Stimulated activated CD4-positive, alpha-beta T cell treated with anti-CD3 and anti-CD28 coated beads, Interleukin-1b, Interleukin-23, amount 100 ng/mL, for 24 hours (primary cell): ENCODE results near the gene FAM200A.
"Not testable (repeated sequence)": the region's sequence is repeated elsewhere in the genome, so short reads cannot be mapped to it uniquely, and the experiment has no call there.

Source experiments
- DNase-seq, 4 experiments: peaks; one replicate each; pipeline ENCODE4 v3.0.0-alpha.2; 2020; ENCODE audit warnings: low read depth in 4 of 4, low spot score in 1 of 4

Gene FAM200A

GRCh38 chr7:99551767-99552463 lies at the start of gene FAM200A:
Gene FAM200A (minus strand): TSS chr7:99552114. CDS start chr7:99548407, 3,707 bp downstream.
- peak; percentile 72 to 77 (median 74) for DNase-seq

GRCh38 chr7:99599836-99600235 lies 47.9 kb upstream of the FAM200A start:
- no peak for DNase-seq

DNA sequence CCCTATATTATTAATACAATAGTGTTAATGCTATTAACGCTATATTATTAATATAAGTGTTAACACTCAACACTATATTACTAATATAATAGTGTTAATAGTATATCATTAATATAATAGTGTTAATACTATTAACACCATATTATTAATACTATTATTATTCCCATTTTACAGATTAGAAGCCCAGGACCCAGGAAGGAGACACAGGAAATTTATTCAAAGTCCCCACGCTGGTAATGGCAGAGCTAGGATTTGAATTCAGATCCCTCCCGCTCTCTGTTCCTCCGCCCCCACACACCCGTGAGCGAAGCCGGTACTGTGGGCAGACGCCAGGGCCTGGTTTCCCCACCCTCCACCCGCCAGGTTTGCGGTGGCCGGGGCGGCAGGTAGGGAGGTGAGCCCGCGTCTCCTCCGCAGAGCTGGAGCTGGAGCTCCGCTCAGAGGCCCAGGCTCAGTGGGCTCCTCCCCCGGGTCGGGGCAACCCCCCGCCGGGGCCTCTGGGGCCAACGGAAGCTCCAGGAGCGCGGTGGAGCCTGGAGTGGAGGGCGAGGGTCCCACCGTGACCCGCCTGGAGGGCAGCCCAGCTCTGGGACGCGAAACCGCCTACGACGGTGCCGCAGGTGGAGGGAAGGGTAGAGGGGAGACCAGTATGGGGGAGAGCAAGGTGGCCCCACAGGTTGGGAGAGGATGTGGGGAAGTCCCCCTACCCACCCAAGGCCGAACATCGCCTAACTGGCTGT lies 46.0 kb upstream of the FAM200A start, which contains the start of gene TMEM225B:
TSS of gene TMEM225B (plus strand) at position 506 of the 740 bp plus-strand sequence. CDS start 6,122 bp downstream, outside the sequence.
- no peak for DNase-seq

DNA sequence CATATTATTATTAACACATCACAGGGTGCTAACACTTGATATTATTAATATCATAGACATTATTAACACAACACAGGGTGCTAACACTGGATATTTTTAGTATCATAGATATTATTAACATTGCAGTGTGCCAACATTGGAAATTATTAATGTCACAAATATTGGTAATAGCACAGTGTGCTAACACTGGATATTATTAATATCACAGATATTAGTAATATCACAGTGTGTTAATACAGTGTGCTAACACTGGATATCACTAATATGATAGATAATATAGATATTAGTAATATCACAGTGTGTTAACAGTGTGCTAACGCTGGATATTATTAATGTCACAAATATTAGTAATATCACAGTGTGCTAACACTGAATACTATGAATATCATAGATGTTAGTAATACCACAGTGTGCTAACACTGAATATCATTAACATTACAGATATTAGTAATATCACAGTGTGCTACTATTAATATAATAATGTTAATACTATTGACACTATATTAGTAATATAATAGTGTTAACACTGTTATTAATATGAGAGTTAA lies 44.6 kb upstream of the FAM200A start:
- no peak for DNase-seq

DNA sequence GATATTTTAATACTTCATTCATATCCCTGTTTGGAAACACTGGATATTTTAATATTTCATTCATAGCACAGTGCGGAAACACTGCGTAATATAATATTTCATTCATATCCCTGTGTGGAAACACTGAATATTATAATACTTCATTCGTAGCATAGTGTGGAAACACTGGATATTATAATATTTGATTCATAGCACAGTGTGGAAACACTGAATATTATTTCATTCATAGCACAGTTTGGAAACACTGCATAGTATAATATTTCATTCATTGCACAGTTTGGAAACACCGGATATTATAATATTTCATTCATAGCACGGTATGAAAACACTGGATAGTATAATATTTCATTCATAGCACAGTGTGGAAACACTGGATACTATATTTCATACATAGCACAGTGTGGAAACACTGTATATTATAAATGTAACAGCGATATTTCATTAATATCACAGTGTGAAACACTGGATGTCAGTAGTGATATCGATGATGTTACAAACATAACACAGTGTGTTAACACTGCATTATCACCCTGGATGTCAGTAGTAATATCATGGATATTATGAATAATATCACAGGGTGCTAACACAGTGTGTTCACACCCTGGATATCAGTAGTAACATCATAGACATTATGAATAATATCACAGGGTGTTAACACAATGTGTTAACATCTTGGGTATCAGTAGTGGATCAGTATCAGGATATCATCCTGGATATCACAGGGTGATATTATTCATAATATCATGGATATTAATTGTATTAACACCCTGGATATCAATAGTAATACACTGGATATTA lies 43.2 kb upstream of the FAM200A start:
- no peak for DNase-seq

DNA sequence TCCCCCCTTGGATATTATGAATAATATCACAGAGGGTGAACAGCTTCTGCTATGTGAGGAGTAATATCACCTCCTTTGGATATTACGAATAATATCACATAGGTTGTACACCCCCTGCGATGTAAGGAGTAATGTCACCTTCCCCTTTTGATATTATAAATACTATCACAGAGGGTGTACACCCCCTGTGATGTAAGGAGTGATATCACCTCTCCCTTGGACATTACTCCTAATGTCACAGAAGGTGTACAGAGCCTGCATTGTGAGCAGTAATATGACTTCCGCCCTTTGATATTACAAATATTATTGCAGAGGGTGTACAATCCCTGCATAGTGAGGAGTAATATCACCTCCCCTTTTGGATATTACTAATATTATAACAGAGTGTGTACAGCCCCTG lies 37.0 kb upstream of the FAM200A start:
- DNase-seq: no peak

GRCh38 chr7:99580778-99581332 lies 28.9 kb upstream of the FAM200A start:
- DNase-seq: not testable (repeated sequence)

DNA sequence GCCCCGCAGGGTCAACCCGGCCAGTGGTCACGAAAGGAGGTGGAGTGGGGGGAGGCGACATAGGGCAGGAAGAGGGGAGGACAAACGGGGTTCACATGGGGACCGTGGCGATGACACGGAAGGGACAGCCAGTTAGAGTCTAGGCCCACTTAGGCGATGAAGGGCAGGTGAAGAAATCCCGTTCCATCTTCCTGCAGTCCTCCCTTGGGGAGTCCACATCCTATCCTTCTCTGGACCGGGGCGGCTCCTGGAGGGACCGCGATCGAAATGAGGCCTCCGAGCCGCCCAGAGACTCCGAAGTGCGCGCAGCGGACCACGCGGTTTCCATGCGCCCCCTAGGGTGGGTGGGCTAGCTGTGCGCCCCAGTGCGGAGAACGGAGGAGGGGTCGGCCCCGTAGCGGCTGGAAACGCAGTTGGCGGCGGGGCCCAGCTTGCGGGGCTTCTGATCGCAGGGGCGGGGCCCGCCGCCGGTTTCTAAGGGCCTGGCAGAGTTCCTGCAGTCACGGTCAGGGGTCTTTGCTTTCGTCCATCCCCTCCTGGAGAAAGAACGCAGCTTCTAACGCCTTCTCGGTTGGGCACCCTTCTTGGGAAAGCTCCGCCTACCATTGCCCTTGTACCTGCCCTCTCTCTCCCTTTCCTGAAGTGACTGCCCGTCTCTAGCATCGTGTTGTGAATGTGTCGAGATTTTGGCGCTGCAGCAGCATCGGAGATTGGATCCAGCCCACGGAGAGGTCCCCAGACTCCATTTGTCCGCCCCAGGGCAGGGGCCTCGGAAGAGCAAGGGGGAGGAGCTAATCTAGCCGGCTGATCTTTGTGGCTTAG lies 28.3 kb upstream of the FAM200A start:
- DNase-seq: peak in 3 of 4 experiments; percentile 17 to 38 (median 30)

DNA sequence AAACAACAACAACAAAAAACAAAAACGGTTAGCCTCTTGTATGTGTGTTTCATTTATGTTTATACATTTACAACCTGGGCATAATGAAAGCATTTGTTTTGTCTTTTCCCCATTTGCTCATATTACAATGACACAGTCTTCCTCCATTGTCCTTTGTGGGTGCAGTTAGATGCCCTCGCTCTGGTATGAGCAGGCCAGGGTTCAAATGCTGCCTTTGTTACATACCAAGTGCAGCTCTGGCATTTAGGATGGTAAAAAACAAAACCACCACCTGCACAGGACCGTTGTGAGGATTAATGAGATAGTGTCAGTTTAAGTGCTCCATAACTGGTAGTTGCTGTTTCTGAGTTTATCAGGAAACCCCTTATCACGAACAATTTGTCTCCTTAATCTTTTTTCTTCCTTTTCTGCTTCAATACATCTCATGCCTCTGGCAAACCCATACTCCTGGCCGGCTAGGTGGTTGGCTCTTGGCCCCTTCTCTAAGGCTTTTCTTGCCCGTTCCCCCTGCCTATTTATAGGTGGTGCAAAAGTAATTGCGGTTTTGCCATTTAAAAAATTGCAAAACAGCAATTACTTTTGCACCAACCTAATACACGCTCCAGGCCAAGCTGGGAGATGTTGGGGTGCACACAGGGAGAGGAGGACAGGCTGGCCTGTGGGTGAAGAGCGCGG lies 27.5 kb upstream of the FAM200A start:
- DNase-seq: no peak

GRCh38 chr7:99576251-99576650 lies 24.3 kb upstream of the FAM200A start:
- no peak for DNase-seq

DNA sequence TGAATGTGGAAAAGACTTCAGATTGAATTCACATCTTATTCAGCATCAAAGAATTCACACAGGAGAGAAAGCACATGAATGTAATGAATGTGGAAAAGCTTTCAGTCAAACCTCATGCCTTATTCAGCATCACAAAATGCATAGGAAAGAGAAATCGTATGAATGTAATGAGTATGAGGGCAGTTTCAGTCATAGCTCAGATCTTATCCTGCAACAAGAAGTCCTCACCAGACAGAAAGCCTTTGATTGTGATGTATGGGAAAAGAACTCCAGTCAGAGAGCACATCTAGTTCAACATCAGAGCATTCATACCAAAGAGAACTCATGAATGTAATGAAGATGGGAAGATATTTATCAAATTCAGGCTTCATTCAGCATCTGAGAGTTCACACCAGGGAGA lies 21.3 kb upstream of the FAM200A start:
- DNase-seq: no peak

DNA sequence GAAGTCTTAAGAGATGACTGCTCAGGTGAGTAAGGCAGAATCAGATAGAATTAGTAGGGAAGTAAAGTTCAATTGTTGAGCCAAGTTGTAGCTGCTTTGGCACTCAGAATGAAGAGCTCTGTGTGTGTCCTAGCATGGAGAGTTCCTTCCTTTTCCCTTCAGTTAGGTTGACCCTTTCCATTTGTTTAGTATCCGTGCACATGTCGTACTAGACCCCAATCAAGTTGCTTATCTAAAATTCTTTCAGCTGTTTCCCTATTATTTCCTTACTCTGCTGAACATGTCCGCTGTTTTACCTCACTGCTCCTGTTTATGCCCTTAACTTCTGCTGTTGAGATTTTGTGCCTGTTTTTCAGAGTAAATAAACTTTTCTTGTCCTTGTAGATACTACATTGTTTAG lies 19.9 kb upstream of the FAM200A start:
- DNase-seq: no peak

DNA sequence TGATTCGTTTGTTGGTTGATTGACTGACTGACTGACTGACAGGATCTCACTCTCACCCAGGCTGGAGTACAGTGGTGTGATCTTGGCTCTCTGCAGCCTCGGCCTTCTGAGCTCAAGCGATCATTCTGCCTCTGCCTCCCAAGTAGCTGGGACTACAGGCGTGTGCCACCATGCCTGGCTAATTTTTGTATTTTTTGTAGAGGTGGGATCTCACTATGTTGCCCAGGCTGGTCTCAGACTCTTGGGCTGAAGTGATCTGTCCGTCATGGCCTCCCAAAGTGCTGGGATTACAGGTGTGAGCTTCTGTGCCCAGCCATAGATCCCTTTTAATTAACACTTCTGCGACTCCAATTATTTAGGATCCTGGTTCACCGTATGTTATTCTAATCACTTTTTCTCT lies 16.9 kb upstream of the FAM200A start:
- DNase-seq: not testable (repeated sequence)

DNA sequence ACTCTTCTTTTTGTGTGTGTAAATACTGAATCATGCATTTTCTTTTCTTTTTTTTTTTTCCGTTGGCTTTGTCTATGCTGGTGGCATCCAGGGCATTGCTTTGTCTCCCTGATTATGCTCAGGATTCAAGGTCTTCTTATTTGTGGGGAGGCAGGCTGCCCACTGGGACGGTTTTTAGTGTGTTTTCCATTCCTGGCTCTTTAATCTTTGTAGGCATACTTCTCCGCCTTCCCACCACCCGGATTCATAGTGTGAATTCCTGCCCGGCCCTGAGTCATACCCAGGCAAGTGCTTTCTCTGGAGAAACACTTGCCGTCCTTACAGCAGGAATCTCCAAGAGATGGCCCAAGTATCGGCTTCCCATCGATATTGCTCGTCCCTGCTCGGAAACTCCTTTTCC lies 11.7 kb upstream of the FAM200A start:
- no peak for DNase-seq

DNA sequence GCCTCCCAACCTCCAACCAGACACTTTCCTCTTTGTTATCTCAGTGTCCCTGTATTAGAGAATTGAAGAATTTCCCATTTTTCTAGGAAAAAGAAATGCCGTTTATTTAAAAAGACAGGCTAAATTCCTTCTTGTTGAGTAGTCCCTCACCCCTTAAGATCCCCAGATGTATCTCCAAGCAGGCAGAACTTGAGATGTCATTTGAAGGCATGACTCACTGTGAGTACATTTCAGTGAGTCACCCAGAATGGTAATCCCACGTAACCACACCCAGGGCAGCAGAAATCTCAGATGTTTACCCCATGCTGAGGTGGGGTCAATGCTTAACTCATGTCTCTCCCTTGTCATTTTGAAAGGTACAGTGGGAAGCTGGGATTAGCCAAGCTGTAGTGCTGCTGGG lies 10.9 kb upstream of the FAM200A start:
- DNase-seq: peak in 3 of 4 experiments; percentile 7 to 21 (median 9)

- no peak for DNase-seq
These were observed 10.3 kb upstream of the FAM200A start for GRCh38 chr7:99562114-99562784.

DNA sequence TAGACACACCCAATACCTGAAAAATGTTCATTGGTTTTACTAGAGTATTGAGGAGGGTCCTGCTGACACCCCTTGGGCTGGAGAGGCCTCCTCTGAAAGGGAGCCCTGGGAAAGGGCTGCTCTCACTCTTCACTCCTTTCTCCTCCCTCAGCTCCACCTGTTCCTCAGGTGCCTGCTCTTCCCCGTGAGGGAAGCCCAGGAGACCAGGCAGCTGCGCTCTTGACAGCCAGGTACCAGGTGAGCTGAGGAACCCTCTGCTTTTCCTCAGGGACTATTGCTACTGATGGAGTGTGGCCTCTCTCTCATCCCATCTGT lies 9.8 kb upstream of the FAM200A start:
- no peak for DNase-seq

GRCh38 chr7:99560834-99561736 lies 9.2 kb upstream of the FAM200A start:
- no peak for DNase-seq
